Activated CD4-positive, alpha-beta T cell treated with anti-CD3 and anti-CD28 coated beads for 24 hours (primary cell): Measurements from ENCODE around the gene DPYD.

Source experiments
- DNase-seq, 2 donors: peaks; one replicate each; pipeline ENCODE4 v3.0.0-alpha.2; 2020; ENCODE audit warnings: low read depth in 2 of 2

Gene DPYD

DNA sequence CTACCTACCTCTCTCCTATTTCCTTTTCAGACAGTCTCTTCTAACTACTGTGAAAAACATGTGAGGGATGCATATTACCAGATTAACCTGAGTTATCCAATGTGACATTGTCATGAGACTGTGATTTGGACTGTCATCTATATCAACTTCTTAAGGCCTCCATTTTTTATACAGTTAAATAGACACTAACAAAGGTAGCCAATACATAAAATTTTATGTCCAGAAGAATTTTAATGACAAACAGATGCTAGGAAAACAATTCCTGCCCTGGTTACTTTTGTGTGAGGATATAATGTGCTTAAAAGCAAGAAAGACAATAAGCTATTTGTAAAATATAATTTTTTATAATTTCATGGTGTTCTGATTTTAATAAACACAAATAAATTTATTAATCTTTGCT, 136.2 kb downstream of the DPYD start:
- DNase-seq, result no peak

DNA sequence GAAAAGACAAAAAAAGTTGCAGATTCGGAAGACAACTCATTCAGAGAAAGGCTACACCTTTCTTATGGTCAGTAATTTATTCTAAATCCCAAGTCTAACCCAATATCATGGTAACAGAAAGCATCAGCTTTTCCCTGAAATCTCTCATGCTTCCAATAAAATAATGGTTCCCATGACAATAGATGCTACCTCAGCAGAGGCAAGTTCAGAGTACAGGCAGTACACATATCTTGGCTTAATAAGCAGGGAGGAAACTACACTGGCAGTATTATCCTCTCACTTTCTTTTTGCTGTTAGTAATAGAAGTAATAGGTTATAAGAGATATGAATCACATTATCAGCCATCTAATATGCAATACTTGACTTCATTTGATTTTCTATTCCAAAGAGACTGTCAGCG, 137.1 kb downstream of the DPYD start:
- DNase-seq, result no peak

DNA sequence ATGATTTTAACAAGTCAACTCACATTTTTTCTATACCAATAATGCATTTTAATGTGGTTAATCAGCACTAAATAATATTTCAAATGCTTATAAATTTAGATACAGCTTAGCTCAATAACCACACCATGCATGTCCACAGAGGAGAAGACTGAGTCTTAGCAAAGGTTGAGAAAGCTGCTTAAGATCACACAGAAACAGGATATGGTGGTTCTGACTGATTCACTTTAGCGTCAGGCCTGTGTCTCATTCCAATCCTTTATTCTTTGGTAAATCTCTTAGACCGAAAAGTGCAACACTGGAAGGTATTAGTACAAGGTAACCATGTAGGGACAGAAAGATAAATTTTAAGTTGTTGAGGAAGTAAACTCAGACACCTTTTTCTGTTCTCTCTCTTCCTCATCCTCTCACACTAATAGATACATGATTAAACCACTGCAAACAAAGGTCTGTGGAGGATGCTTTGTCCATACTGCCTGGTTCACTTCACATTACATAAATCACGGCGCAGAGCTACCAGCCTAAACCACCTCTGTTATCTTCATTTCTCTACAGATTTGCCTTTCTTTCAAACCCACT, 139.0 kb downstream of the DPYD start:
- DNase-seq, result no peak

- no peak for DNase-seq
Measured at GRCh38 chr1:97780884-97781283, 139.9 kb downstream of the DPYD start.

DNA sequence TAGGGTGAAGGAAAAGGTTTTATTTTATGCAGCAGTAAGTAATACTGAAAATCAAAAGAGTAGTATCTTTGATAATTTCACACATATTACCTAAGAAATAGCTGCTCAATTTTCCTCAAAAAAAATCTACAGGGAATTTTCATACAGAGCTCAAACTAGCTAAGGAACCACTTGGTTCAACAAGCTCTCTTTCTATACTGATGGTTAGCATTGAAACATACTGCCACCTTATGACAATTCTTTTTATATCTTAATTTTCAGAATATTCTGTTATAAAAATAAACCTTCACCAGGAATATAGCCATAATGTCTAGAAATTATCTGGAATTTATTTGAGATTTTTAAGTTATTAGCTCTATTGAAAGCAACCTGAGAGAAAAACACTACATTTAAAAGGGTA, 142.1 kb downstream of the DPYD start:
- DNase-seq, result no peak

DNA sequence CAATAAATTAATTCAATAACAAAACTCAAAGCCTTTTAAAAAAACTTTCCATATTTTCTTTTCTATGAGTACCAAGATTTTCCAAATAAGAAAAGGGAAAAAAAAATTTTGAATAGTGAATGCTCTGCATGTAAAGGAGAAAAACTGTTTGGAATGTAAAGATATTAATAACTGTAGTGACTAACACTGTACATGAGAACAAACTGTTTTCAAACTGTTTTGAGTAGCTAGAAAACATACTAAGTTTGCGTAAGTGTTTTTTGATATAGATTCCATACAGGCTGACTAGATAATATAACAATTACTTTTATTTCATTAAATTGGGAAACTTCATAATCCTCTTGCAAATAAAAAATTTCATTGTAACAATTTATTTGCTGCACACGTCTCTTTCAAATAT, 150.5 kb downstream of the DPYD start:
- no peak for DNase-seq

DNA sequence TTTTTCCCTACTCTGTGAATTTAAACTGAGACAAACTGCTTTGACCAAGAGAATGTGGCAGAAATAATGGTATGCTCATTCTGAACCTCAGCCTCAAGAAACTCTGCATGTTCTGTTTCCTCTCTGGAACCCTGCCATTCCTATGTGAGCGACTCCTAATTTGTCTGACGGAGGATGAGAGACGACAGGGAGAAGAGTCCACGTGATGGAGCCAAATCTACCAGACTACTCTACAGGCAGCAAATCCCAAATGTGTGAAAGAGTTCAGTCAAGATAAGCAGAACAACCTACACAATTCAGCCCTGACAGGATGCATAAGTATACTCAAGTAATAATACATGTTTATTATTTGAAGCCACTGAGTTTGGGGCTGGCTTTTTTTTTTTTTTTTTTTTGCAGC, 153.5 kb downstream of the DPYD start:
- no peak for DNase-seq

- no peak for DNase-seq
Measured at GRCh38 chr1:97764991-97765390, 155.8 kb downstream of the DPYD start.

- no peak for DNase-seq
Measured at GRCh38 chr1:97761637-97762036, 159.2 kb downstream of the DPYD start.

GRCh38 chr1:97759078-97759477, 161.8 kb downstream of the DPYD start:
- no peak for DNase-seq

- no peak for DNase-seq
Measured at GRCh38 chr1:97758541-97759057, 162.2 kb downstream of the DPYD start.

DNA sequence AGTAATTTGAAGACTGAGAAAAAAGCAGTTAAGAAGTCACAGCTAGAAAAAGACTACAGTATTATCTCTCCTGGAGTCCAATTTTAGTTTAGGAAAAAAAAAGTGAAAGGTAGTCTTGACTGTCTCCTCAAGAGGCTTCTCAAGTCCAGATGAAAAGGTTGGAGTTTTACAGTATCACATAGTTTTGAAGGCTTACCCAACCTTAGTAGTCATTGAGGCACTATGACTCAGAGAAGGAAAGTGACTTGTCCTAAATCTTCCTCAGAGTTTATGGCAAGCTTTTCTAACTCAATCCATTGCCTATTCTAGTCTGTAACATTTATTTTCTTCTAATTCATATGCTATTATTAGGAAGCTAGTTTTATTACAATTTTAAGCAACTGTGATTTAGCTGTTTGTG, 174.9 kb downstream of the DPYD start:
- DNase-seq, result no peak

DNA sequence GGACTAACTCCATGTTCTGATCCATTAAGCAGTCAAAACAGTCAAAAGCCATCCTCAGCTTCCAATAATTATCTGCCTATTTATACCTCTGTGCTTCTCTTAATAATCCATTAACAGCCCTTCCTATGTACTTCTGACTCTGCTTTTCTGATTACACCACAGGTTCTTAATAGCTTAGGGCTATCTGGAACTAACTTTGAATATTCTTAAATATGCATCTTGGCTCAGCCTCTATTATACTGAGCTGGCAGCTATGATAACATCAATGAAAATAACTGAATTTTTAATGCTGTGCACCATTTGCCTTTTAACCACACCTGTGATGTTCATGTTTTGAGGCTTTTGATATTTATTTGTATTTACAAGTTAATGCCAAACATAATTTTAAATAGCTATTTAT, 175.9 kb downstream of the DPYD start:
- DNase-seq, result no peak

GRCh38 chr1:97743129-97743528, 177.7 kb downstream of the DPYD start:
- no peak for DNase-seq

DNA sequence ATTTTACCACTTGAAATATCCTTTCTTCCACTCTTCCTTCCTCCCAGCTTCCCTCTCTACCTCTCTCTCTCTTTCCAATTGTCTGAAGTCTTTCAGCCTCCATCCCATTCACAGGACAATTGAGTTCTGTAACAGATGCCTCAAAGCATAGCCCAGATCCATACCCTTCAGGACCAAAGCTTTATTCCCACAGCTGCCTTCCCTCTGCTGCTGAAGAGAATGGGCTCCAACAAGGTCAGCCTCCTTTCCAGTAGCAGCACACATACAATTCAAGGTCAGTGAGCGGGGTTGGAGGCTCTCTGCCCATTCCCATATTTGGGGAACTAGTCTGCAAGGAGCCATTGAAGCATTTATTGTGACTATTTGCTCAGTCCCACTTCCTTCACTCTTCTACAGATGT, 179.9 kb downstream of the DPYD start:
- DNase-seq, result no peak

DNA sequence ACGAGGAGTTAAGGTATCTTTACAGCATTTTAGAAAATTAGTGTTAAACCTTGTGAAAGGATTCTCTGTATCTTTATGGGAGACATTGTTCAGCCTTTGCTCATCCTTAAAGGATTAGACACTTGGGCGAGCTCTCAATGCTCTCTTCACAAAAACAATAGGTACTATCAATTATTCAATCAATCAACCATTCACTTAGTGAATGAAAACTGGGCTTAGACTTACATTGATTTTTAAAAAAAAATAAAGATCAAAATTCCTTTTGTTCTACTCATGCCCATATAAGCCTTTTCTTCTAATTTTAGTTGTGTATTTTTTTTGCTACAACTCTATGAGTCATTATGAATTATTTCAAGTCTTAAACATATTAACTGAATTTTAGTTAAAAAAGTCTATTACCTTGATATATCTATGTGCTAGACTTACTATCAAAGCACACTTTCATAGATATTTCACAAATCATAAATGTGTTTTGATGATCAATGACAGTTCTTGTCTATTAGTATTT, 181.2 kb downstream of the DPYD start:
- no peak for DNase-seq

DNA sequence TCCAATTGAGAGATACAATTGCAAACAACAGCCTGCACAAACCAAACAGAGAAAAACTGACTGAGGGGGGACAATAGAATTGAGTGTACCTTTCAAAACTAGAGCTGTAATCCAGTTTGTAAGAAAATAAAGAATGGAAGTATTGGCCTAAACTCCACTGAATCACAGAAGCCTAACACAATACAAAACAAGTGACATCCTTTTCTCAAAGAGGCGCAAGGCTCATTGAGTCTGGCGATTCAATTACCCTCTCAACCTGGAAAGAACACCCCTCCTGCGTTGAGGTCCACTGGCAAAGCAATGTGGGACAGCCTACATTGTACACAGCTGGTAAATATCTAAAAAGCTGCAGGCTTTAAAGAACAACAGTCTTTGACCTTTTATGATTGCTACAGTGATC, 182.6 kb downstream of the DPYD start:
- DNase-seq, result no peak

DNA sequence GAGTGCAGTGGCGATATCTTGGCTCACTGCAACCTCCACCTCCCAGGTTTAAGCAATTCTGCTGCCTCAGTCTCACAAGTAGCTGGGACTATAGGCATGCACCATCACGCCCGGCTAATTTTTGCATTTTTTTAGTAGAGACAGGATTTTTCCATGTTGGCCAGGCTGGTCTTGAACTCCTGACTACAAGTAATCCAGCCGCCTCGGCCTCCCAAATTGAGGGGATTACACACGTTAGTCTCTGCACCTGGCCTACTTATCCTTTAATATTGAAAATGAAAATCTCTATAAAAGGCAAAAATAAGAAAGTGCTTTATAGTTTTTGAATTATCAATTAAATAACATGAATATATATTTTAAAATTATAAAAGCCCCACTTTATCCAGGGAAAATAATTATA, 190.6 kb downstream of the DPYD start:
- no peak for DNase-seq

DNA sequence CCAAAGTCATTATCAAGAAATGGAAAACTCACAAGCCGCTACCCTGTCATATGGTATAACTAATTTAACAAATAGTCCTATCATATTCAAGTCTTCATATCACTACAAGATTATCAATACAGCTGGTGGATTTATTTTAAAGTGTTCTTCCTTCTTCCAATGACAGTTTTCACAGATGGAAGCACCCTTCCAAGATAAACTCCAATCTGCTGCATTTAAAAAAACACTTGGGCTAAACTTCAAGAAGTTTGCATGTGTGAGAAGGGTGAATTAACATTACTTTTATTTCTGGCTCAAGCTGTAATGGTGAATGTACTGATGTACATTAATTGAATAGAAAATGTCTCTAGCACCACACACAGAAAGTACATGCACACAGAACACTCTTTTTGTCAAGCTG, 192.4 kb downstream of the DPYD start:
- DNase-seq, result no peak

- DNase-seq, result no peak
Measured at GRCh38 chr1:97727029-97727428, 193.8 kb downstream of the DPYD start.

- DNase-seq, result no peak
Measured at GRCh38 chr1:97726386-97726785, 194.4 kb downstream of the DPYD start.

DNA sequence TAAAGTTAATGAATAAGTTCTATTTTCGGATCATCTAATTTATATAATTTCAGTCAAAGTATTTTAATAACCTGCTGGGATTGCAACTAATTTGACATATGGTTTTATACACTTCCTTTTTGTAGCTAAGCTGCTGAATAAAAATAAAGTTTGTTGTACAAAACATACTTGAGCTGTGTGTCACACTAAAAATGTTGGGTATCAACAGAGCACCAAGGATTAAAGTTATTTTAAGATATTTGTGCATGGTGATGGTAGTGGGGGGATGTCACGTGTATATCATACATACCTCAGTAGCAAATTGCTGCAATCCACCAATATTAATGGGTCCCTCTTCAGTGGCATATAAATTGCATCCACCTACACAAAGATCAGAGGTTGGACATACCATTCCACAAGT, 199.6 kb downstream of the DPYD start:
- DNase-seq, result no peak

- DNase-seq, result no peak
Measured at GRCh38 chr1:97712980-97713379, 207.9 kb downstream of the DPYD start.

DNA sequence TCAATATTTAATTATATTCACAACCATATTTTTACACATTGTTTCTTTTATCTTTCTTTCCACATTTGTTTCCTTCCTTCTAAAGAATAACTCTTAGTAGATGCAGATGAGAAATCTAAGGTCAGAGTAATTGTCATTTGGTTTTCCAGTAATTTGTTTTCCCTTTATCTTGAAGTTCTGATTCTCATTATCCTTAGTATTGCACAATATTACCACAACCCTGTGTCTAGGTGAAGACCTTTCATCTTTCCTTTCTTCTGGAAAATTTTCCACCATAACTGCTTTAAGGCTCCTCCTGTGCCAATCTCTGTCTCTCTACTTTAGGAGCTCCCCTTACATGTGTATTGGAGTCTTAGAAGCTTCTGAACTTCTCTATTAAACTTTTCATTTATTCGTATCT, 209.0 kb downstream of the DPYD start:
- DNase-seq, result no peak
